ENCODE data around the gene DSCAML1.
A peak's percentile ranks its signal among the peaks of the same experiment; 100 is the strongest.

DSCAML1 gene

DNA sequence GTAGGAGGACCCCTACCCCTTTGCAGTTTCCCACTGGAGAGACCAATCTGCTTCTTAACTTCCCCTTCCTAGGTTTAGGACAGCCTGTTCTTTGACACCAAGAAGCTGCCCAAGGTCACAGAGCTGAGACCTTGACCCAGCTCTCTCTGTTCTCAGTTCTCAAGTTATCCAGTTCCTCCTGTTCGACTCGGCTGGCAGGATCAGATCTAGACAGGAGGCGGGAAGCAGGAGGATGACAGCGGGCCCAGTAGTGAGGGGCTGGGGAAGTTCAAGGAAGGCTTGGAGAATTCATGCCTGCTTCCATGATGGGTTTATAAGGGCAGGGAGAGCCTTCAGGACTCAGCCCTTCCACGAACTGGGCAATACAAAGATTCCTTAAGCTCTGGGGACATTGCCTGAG is 210.6 kb downstream of the DSCAML1 start:
- TF ChIP-seq POLR2A (IDR thresholded peaks at IDR 0.05; ENCODE audit: low read depth, low read length) = no peak
- no peak for TF ChIP-seq TAF1 (IDR thresholded peaks at IDR 0.05; ENCODE audit: low read depth, low read length)
- no peak for TF ChIP-seq PAX5 (IDR thresholded peaks at IDR 0.05; ENCODE audit: insufficient read depth, low read length, severe bottlenecking)
- TF ChIP-seq POLR2AphosphoS5 (IDR thresholded peaks at IDR 0.05; ENCODE audit: low read depth, low read length) = no peak
- TF ChIP-seq SPI1 (IDR thresholded peaks at IDR 0.05; ENCODE audit: low read depth, low read length) = no peak
- FAIRE-seq (no peak), DNase-seq (ENCODE audit: insufficient read length, low spot score) (no peak)

DNA sequence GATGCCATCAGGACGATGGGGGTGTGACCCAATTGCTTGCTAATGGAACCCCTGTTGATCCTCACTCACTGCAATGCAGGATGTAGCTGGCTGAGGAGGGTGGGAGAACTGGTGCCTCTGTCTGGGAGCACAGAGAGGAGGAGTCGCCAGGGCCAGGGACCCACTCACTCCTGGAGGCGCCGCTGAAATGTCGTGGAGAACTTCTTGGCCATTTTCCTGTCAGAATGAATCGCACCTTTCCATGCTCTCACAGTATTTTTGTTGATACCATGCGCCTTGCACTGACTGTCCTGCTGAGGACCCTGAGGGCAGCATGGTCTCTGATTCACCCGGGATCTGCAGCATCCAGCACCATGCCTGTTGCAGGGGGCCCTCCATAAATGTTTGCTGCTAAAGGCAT is 211.4 kb downstream of the DSCAML1 start:
- no peak for TF ChIP-seq SPI1 (IDR thresholded peaks at IDR 0.05; ENCODE audit: low read depth, low read length)
- TF ChIP-seq POLR2A (IDR thresholded peaks at IDR 0.05; ENCODE audit: low read depth, low read length) = no peak
- no peak for TF ChIP-seq POU2F2 (IDR thresholded peaks at IDR 0.05; ENCODE audit: low read depth, low read length)
- no peak for TF ChIP-seq TAF1 (IDR thresholded peaks at IDR 0.05; ENCODE audit: low read depth, low read length)
- no peak for TF ChIP-seq POLR2AphosphoS5 (IDR thresholded peaks at IDR 0.05; ENCODE audit: low read depth, low read length)
- TF ChIP-seq PAX5 (IDR thresholded peaks at IDR 0.05; ENCODE audit: insufficient read depth, low read length, severe bottlenecking) = no peak
- no peak for DNase-seq (ENCODE audit: insufficient read length, low spot score)
- FAIRE-seq = no peak

DNA sequence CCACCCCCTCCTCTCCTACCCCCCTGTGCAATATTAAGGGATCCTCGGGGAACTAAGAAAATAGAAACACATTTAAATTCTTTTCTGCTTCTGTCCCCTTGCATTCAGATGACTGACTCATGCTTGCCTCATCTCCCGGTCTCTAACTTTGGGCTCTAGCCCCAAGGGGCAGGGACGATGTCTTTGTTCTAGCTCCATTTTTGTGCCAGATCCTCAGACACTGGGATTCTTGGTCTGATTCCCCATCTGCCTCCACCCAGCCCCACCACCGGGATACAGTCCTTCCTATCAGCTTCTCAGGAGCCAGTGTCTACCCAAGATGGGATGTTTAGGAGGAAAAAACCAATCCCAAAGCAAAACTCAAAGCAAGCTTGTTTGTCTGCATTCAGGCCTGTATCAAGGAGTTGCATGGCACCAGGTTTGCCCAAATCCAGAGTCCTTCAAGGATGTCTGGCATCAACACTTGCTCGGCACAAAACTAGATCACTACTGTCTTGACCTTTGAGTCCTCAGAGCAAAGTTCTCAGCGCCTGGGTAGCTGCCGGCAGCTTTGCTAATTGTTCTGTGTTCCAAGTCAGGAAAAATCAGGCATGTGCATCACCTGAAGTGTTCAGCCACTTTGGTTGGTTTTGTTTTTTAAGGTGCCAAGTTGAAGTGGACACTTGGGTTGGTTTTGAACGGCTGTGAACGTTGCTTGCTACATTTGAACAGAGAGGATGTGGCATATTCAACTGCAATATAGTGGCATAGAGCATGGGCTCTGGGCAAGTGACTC is 212.8 kb downstream of the DSCAML1 start:
- FAIRE-seq (no peak), DNase-seq (ENCODE audit: insufficient read length, low spot score) (no peak)
- TF ChIP-seq SPI1 (IDR thresholded peaks at IDR 0.05; ENCODE audit: low read depth, low read length) (no peak), TAF1 (IDR thresholded peaks at IDR 0.05; ENCODE audit: low read depth, low read length) (no peak), PAX5 (IDR thresholded peaks at IDR 0.05; ENCODE audit: insufficient read depth, low read length, severe bottlenecking) (no peak), POLR2A (IDR thresholded peaks at IDR 0.05; ENCODE audit: low read depth, low read length) (no peak), POLR2AphosphoS5 (IDR thresholded peaks at IDR 0.05; ENCODE audit: low read depth, low read length) (no peak), POU2F2 (IDR thresholded peaks at IDR 0.05; ENCODE audit: low read depth, low read length) (no peak)

DNA sequence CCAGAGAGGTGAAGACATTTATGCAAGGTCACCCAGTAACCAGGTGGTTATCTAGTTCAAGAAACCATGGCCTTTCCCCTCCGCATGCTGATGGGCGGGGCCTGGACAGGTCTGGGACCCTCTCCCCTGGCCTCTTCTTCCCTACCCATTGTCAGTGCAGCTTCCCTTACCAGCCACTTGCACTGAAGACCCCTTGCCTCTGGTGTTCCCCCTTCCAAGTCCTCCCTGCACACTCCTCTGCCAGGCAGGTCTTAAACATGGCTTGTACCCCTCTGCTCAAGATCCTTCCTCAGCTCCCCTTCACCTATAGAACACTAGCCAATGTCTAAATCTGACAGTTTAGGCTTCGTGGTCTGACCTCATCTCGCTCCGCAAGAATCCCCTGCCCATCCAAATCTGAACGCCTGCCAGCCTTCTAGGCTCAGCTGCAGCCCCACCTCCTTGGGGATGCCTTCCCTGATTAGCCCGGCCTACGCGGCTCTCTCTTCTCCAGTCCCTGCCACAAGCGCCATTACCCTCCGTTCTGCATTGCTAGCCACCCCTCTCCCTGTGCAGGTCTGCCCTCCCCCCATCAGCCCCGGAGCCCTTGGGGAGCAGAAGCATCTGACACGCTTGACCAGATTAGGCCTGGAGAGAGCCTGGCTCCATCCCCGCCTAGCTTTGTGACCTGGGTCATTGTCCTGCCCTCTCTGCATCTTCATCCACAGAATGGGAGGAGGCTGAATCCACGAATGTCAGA is 213.8 kb downstream of the DSCAML1 start:
- FAIRE-seq (no peak), DNase-seq (ENCODE audit: insufficient read length, low spot score) (no peak)
- TF ChIP-seq SPI1 (IDR thresholded peaks at IDR 0.05; ENCODE audit: low read depth, low read length) (no peak), POLR2AphosphoS5 (IDR thresholded peaks at IDR 0.05; ENCODE audit: low read depth, low read length) (no peak)

DNA sequence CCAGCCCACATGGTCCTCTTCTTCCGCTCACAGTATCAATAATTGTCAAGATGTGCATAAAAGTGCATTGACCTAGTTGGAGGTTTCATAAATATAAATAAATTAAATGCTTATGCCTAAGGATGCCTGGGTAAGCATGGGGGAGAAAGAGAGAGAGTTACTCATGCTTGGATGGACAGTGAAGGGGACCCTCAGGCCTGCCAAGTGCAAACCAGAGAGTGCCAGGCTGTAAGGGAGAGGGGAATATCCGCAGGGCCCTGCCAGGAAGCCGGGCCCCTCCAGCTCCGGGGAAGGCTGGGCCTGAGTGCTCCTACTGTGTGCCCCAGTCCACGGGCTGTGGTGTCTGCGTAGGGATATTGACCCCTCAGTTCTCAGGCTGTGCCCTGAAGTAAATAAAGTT is 214.6 kb downstream of the DSCAML1 start:
- TF ChIP-seq POU2F2 (IDR thresholded peaks at IDR 0.05; ENCODE audit: low read depth, low read length) = no peak
- TF ChIP-seq SPI1 (IDR thresholded peaks at IDR 0.05; ENCODE audit: low read depth, low read length) = no peak
- no peak for TF ChIP-seq POLR2AphosphoS5 (IDR thresholded peaks at IDR 0.05; ENCODE audit: low read depth, low read length)
- TF ChIP-seq PAX5 (IDR thresholded peaks at IDR 0.05; ENCODE audit: insufficient read depth, low read length, severe bottlenecking) = no peak
- TF ChIP-seq POLR2A (IDR thresholded peaks at IDR 0.05; ENCODE audit: low read depth, low read length) = no peak
- no peak for TF ChIP-seq TAF1 (IDR thresholded peaks at IDR 0.05; ENCODE audit: low read depth, low read length)
- DNase-seq (ENCODE audit: insufficient read length, low spot score) (no peak), FAIRE-seq (no peak)

DNA sequence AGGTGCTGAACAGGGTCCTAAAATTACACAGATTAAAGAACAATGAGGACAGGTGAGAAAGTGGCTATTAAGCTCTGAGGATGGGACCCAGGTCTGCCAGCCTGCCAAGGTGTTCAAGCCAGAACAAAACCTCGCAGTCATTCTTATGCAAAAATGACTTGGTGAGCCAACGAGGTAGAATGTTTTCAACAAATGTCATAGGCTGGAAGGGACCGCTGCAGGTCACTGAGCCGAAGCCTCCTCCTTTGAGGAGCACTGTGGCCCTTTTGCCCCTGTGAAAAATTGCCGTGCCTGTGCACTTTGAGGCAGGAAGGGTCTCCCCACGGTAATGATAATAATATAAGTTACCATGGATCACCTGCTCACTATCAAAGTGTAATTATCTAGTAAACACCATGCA is 216.2 kb downstream of the DSCAML1 start:
- TF ChIP-seq POLR2AphosphoS5 (IDR thresholded peaks at IDR 0.05; ENCODE audit: low read depth, low read length) (no peak), TAF1 (IDR thresholded peaks at IDR 0.05; ENCODE audit: low read depth, low read length) (no peak), SPI1 (IDR thresholded peaks at IDR 0.05; ENCODE audit: low read depth, low read length) (no peak), PAX5 (IDR thresholded peaks at IDR 0.05; ENCODE audit: insufficient read depth, low read length, severe bottlenecking) (no peak), POU2F2 (IDR thresholded peaks at IDR 0.05; ENCODE audit: low read depth, low read length) (no peak), POLR2A (IDR thresholded peaks at IDR 0.05; ENCODE audit: low read depth, low read length) (no peak)

DNA sequence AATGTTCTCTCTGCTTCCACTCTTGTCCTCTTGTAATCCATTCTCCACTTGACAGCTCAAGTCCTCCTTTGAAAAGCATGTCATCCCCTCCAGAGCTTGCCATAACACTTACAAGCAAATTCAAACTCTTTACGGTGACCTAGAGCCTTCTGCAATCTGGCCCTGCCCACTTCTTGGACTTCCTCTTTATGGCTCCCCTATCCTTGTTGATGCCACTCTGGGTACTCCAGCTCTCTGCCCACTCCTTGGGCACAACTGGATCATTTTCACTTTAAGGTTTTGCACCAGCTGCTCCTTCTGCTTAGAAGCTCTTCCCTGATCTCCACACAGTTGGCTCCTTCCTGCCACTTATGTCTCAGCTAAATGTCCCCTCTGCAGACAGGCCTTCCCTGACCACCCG is 217.9 kb downstream of the DSCAML1 start:
- no peak for FAIRE-seq
- DNase-seq (ENCODE audit: insufficient read length, low spot score) = no peak

More for the DNA sequence above, 216.2 kb downstream of the DSCAML1 start:
- FAIRE-seq (no peak), DNase-seq (ENCODE audit: insufficient read length, low spot score) (no peak)

DNA sequence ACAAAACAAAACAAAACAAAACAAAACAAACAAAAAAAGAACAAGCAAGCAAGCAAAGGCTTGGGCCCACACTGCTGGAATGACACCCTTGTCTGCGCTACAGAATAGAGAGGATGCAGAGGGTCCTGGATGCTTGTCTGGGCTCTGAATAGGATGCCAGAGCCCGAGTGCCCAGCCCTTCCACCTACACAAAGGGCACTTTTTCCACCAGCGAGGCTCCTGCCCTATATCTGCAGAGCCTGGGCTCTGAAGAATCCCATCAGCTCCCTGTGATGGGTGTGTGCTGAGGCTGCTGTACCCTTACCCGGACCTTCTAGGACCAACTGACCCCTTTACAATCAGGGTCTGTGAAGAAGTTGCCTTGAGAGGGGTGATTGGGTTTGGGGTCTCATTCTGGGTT is 221.2 kb downstream of the DSCAML1 start:
- DNase-seq (ENCODE audit: insufficient read length, low spot score) (no peak), FAIRE-seq (no peak)
- no peak for TF ChIP-seq PAX5 (IDR thresholded peaks at IDR 0.05; ENCODE audit: insufficient read depth, low read length, severe bottlenecking)
- no peak for TF ChIP-seq TAF1 (IDR thresholded peaks at IDR 0.05; ENCODE audit: low read depth, low read length)
- TF ChIP-seq SPI1 (IDR thresholded peaks at IDR 0.05; ENCODE audit: low read depth, low read length) = no peak
- no peak for TF ChIP-seq POU2F2 (IDR thresholded peaks at IDR 0.05; ENCODE audit: low read depth, low read length)
- TF ChIP-seq POLR2A (IDR thresholded peaks at IDR 0.05; ENCODE audit: low read depth, low read length) = no peak
- TF ChIP-seq POLR2AphosphoS5 (IDR thresholded peaks at IDR 0.05; ENCODE audit: low read depth, low read length) = no peak

More for the DNA sequence above, 217.9 kb downstream of the DSCAML1 start:
- peak; percentile 30; the same call in 1 of the 2 replicates for TF ChIP-seq SPI1 (IDR thresholded peaks at IDR 0.05; ENCODE audit: low read depth, low read length)
- no peak for TF ChIP-seq TAF1 (IDR thresholded peaks at IDR 0.05; ENCODE audit: low read depth, low read length)

DNA sequence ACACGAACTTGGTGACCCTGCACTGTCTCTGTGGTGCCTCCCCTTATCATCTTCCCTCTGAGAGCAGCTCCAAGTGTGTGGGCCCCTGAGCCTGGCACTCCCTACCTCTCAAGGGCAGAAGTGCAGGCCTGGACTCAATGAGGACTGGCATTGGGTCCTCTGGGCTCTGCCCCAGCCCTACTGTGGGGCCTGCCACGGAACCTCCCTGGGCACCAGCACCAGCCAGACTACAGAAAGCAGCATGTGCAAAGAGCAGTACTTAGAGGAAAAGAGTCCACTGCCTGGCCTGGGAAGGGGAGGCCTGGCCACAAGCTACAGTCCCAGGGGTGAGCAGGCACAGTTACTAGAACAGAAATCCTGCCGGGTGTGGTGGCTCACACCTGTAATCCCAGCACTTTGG is 222.5 kb downstream of the DSCAML1 start:
- TF ChIP-seq POU2F2 (IDR thresholded peaks at IDR 0.05; ENCODE audit: low read depth, low read length) = no peak
- no peak for TF ChIP-seq POLR2A (IDR thresholded peaks at IDR 0.05; ENCODE audit: low read depth, low read length)
- no peak for TF ChIP-seq POLR2AphosphoS5 (IDR thresholded peaks at IDR 0.05; ENCODE audit: low read depth, low read length)
- no peak for TF ChIP-seq SPI1 (IDR thresholded peaks at IDR 0.05; ENCODE audit: low read depth, low read length)
- TF ChIP-seq TAF1 (IDR thresholded peaks at IDR 0.05; ENCODE audit: low read depth, low read length) = no peak
- no peak for TF ChIP-seq PAX5 (IDR thresholded peaks at IDR 0.05; ENCODE audit: insufficient read depth, low read length, severe bottlenecking)
- DNase-seq (ENCODE audit: insufficient read length, low spot score) (no peak), FAIRE-seq (no peak)

Measured in GM12891 (cell line).